ENCODE results near the gene OSBPL1A.

GRCh38 chr18:24426073-24426397 lies 28.4 kb upstream of the OSBPL1A start:
- TF ChIP-seq CTCF (IDR thresholded peaks at IDR 0.05) (no peak), EP300 (IDR thresholded peaks at IDR 0.05) (no peak), POLR2A (IDR thresholded peaks at IDR 0.05) (no peak), POLR2AphosphoS5 (IDR thresholded peaks at IDR 0.05) (no peak)
